IMR-90 (cell line): ENCODE measurements around the gene GNAI2. TPM values are rescaled to one million over a fixed set of nuclear protein-coding genes. Genes with fewer than 3 reads are reported as not detected.

Source experiments
- ATAC-seq: fragments of 200-7000 bp; cut with Tn5 transposase; 2 replicates; pipeline ENCODE4 v1.9.1; 2020; ENCODE audit warnings: low read depth, mild to moderate bottlenecking, moderate library complexity
- BruUV-seq: library from RNA; stranded (reverse); fragments of 400-500 nt; replicated peaks from 2 replicates; lab custom pipeline; 2021; lab: Mats Ljungman, UMichigan
- CTCF ChIA-PET: fragments of 300-600 bp; formaldehyde crosslinking; extraction: SDS; loops from one replicate; lab custom pipeline; 2021; ENCODE audit warnings: antibody characterized with exemption; lab: Yijun Ruan, JAX
- POLR2A ChIA-PET: fragments of 300-600 bp; sonication (Branson Sonifier 250); formaldehyde crosslinking; loops from one replicate; lab custom pipeline; 2022; ENCODE audit warnings: antibody characterized with exemption; ENCODE audit not compliant: unreplicated experiment; lab: Charles Lee
- DNase-seq: peaks from one replicate; pipeline ENCODE4 v3.0.0; 2013
- H2AFZ ChIP-seq: replicated peaks from 2 replicates; pipeline ENCODE3; 2013; ENCODE audit warnings: low read length, mild to moderate bottlenecking; ENCODE audit not compliant: poor library complexity
- H2AK5ac ChIP-seq: 2 replicates; pipeline ENCODE4 v1.6.1; 2013; ENCODE audit warnings: low read depth, low read length, inconsistent platforms
- H2AK9ac ChIP-seq: replicated peaks from 2 replicates; pipeline ENCODE3; 2013; ENCODE audit warnings: mild to moderate bottlenecking, low read depth, low read length, moderate library complexity; ENCODE audit not compliant: poor library complexity
- H2BK120ac ChIP-seq: 2 replicates; pipeline ENCODE4 v1.6.1; 2013; ENCODE audit warnings: low read depth, low read length, inconsistent platforms
- H2BK15ac ChIP-seq: 3 replicates; pipeline ENCODE4 v1.6.1; 2013; ENCODE audit warnings: low read depth, low read length, inconsistent platforms
- H2BK20ac ChIP-seq: 2 replicates; pipeline ENCODE4 v1.6.1; 2013; ENCODE audit warnings: low read depth, mild to moderate bottlenecking, inconsistent platforms, low read length, moderate library complexity
- H2BK5ac ChIP-seq: 2 replicates; pipeline ENCODE4 v1.6.1; 2013; ENCODE audit warnings: mild to moderate bottlenecking, low read depth, low read length, inconsistent platforms; ENCODE audit not compliant: poor library complexity, severe bottlenecking
- H3K14ac ChIP-seq: replicated peaks from 2 replicates; pipeline ENCODE4 v1.6.1; 2013; ENCODE audit warnings: low read depth, low read length, inconsistent platforms
- H3K18ac ChIP-seq: 2 replicates; pipeline ENCODE4 v1.6.1; 2013; ENCODE audit warnings: low read depth, low read length, control low read depth
- H3K23ac ChIP-seq: 2 replicates; pipeline ENCODE4 v1.6.1; 2013; ENCODE audit warnings: low read depth, low read length, inconsistent platforms
- H3K27ac ChIP-seq: 2 replicates; pipeline ENCODE4 v1.5.1; 2013; ENCODE audit warnings: mild to moderate bottlenecking, control low read depth, low read length; ENCODE audit not compliant: insufficient read depth
- H3K27me3 ChIP-seq: 2 replicates; pipeline ENCODE4 v1.6.1; 2013; ENCODE audit warnings: low read length; ENCODE audit not compliant: control insufficient read depth, insufficient read depth
- H3K36me3 ChIP-seq: 2 replicates; pipeline ENCODE4 v1.6.1; 2013; ENCODE audit warnings: low read length, mixed read lengths; ENCODE audit not compliant: control insufficient read depth, insufficient read depth
- H3K4ac ChIP-seq: 2 replicates; pipeline ENCODE4 v1.6.1; 2013; ENCODE audit warnings: low read depth, low read length, inconsistent platforms
- H3K4me1 ChIP-seq: 2 replicates; pipeline ENCODE4 v1.6.1; 2013; ENCODE audit warnings: low read length, mixed read lengths; ENCODE audit not compliant: control insufficient read depth, insufficient read depth
- H3K4me2 ChIP-seq: 2 replicates; pipeline ENCODE4 v1.6.1; 2013; ENCODE audit warnings: low read depth, mild to moderate bottlenecking, control low read depth, low read length, moderate library complexity
- H3K4me3 ChIP-seq: 2 replicates; pipeline ENCODE4 v1.5.1; 2013; ENCODE audit warnings: low read depth, mild to moderate bottlenecking, control low read depth, low read length, moderate library complexity; ENCODE audit not compliant: insufficient read depth
- H3K56ac ChIP-seq: 2 replicates; pipeline ENCODE4 v1.6.1; 2013; ENCODE audit warnings: low read length, inconsistent platforms; ENCODE audit not compliant: insufficient read depth; ENCODE audit errors: extremely low read depth
- H3K79me1 ChIP-seq, 2 experiments: 2 replicates each; pipeline ENCODE4 v1.6.1; 2013; ENCODE audit warnings: low read length in 2 of 2, inconsistent platforms in 1 of 2, low read depth in 1 of 2
- H3K9ac ChIP-seq: 2 replicates; pipeline ENCODE4 v1.6.1; 2013; ENCODE audit warnings: low read depth, low read length, control low read depth
- H3K9me1 ChIP-seq: 2 replicates; pipeline ENCODE4 v1.6.1; 2013; ENCODE audit warnings: low read length, inconsistent platforms; ENCODE audit not compliant: insufficient read depth
- H3K9me3 ChIP-seq: 2 replicates; pipeline ENCODE4 v1.6.1; 2013; ENCODE audit warnings: low read length; ENCODE audit not compliant: control insufficient read depth, insufficient read depth
- H4K20me1 ChIP-seq: 2 replicates; pipeline ENCODE4 v1.6.1; 2013; ENCODE audit warnings: low read length, inconsistent platforms; ENCODE audit not compliant: insufficient read depth
- H4K5ac ChIP-seq: 2 replicates; pipeline ENCODE4 v1.6.1; 2013; ENCODE audit warnings: mild to moderate bottlenecking, low read depth, low read length, control low read depth
- H4K8ac ChIP-seq, 2 experiments: 2 replicates each; pipeline ENCODE4 v1.6.1; 2013; ENCODE audit warnings: low read depth in 2 of 2, low read length in 2 of 2, control low read depth in 1 of 2, inconsistent platforms in 1 of 2
- H4K91ac ChIP-seq: 2 replicates; pipeline ENCODE4 v1.6.1; 2013; ENCODE audit warnings: low read depth, low read length, inconsistent platforms; ENCODE audit not compliant: insufficient read depth
- BHLHE40 ChIP-seq: fragments of 150-350 bp; IDR thresholded peaks from 2 replicates; pipeline ENCODE4 v1.6.1; 2016; ENCODE audit warnings: mild to moderate bottlenecking, low read depth, low read length
- CHD1 ChIP-seq: IDR thresholded peaks from 2 replicates; pipeline ENCODE4 v1.6.1; 2012; ENCODE audit warnings: low read depth, low read length, improper control_type of control experiment
- FOS ChIP-seq: fragments of 150-350 bp; IDR thresholded peaks from 2 replicates; pipeline ENCODE4 v1.6.1; 2016; ENCODE audit warnings: low read depth, low read length
- MAFK ChIP-seq: IDR thresholded peaks from 2 replicates; pipeline ENCODE4 v1.6.1; 2012; ENCODE audit warnings: low read depth, low read length, improper control_type of control experiment
- MAZ ChIP-seq: IDR thresholded peaks from 2 replicates; pipeline ENCODE4 v1.6.1; 2012; ENCODE audit warnings: low read depth, mild to moderate bottlenecking, low read length, improper control_type of control experiment, moderate library complexity, borderline replicate concordance
- MXI1 ChIP-seq: IDR thresholded peaks from 2 replicates; pipeline ENCODE4 v1.6.1; 2012; ENCODE audit warnings: low read depth, mild to moderate bottlenecking, low read length, moderate library complexity, borderline replicate concordance
- NFE2L2 ChIP-seq: fragments of 150-350 bp; IDR thresholded peaks from 2 replicates; pipeline ENCODE4 v1.6.1; 2016; ENCODE audit warnings: low read depth, mild to moderate bottlenecking, low read length
- POLR2A ChIP-seq: IDR thresholded peaks from 2 replicates; pipeline ENCODE4 v1.6.1; 2012; ENCODE audit warnings: mild to moderate bottlenecking, low read depth, low read length
- RCOR1 ChIP-seq: IDR thresholded peaks from 2 replicates; pipeline ENCODE4 v1.6.1; 2012; ENCODE audit warnings: mild to moderate bottlenecking, low read length, improper control_type of control experiment; ENCODE audit not compliant: insufficient replicate concordance
- RFX5 ChIP-seq: IDR thresholded peaks from 2 replicates; pipeline ENCODE4 v1.8.0; 2012; ENCODE audit warnings: low read depth, mild to moderate bottlenecking, low read length, moderate library complexity
- WGBS, 2 experiments: methylation state at CpG; one replicate each; pipeline versions ENCODE4 v1.1.5 to v1.1.7; 2013; ENCODE audit warnings: missing lambda C conversion rate in 2 of 2; ENCODE audit not compliant: insufficient read length in 1 of 2; ENCODE audit errors: extremely low coverage in 2 of 2; 5-methylcytosine and 5-hydroxymethylcytosine counted together
- dilution Hi-C: fragments of 300-500 bp; cut with HindIII; formaldehyde crosslinking; loops from one replicate; pipeline ENCODE4 v1.14.3; 2018; ENCODE audit warnings: low sequenced_read_pairs; ENCODE audit not compliant: unreplicated experiment
- in situ Hi-C: fragments of 300-500 bp; cut with MboI; formaldehyde crosslinking; loops from 3 replicates; pipeline ENCODE4 v1.14.3; 2019; ENCODE audit warnings: low sequenced_read_pairs, inconsistent platforms, mixed read lengths
- intact Hi-C: fragments of 100-400 bp; cut with micrococcal nuclease; formaldehyde crosslinking; loops from 2 replicates; pipeline ENCODE4 v1.10.0; 2022
- polyA plus RNA-seq, 3 experiments: library from polyadenylated mRNA; depleted of rRNA; stranded (reverse); fragments of >200 nt; gene quantifications; 2 replicates each; pipeline ENCODE4 v1.2.3, GENCODE V29; 2012; ENCODE audit warnings: low replicate concordance in 1 of 3
- total RNA-seq: library from RNA; depleted of rRNA; stranded (reverse); fragments of >200 nt; gene quantifications from 2 replicates; pipeline ENCODE4 v1.2.3, GENCODE V29; 2012
- TF ChIP-seq, protein P1 (sequence below): conservative IDR thresholded peaks from 2 replicates; pipeline ENCODE4 v1.5.1; 2012; ENCODE audit warnings: mild to moderate bottlenecking, low read depth, low read length, improper control_type of control experiment
- TF ChIP-seq, protein P2 (sequence below): fragments of 150-350 bp; IDR thresholded peaks from 2 replicates; pipeline ENCODE4 v1.6.1; 2016; ENCODE audit warnings: low read depth, mild to moderate bottlenecking, low read length, moderate library complexity, borderline replicate concordance
- TF ChIP-seq, protein P3 (sequence below): fragments of 150-350 bp; IDR thresholded peaks from 2 replicates; pipeline ENCODE4 v1.6.1; 2017; ENCODE audit warnings: mild to moderate bottlenecking, antibody characterized with exemption, low read length, low read depth

The GNAI2 gene
- total and polyA plus RNA-seq, 2 of the 4 experiments (the other 2 are of a cell fraction): 867 to 1,079 TPM

DNA sequence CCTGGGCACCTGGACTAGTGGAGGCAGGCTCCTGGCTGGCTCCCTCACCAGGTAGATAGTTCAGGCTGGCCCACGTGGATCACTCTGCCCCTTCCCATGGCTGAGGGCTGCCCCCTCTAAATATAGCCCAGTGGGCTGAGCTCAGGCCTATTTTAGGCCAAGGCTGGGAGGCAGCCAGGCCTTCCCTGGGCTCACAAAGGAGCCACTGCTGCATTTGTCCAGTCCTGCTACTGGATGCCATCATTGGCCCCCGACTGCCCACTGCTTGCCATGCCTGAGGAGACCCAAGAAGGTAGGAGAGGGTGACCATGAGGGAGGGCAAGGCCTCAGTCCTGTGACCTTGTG, 42.8 kb downstream of the GNAI2 start, which contains the start of gene LSMEM2:
Gene LSMEM2, plus strand, starts transcription at position 208 of the 345 bp plus-strand sequence. Its CDS starts 27 bp downstream, at position 235.
- Histone ChIP-seq H2BK15ac (no peak within 1 kb of the TSS), H2AK9ac (peak within 1 kb of the TSS; percentile 88), H3K4me3 (no peak within 1 kb of the TSS), H2BK5ac (no peak within 1 kb of the TSS), H2BK120ac (no peak within 1 kb of the TSS), H2AFZ (no peak within 1 kb of the TSS), H4K91ac (no peak within 1 kb of the TSS), H2BK20ac (no peak within 1 kb of the TSS), H3K9me1 (no peaks in the 10 kb centered on the region), H3K23ac (no peak within 1 kb of the TSS), H4K5ac (no peak within 1 kb of the TSS), H3K36me3 (peaks cover 18% of the 10 kb centered on the region; the same call in 1 of the 2 replicates), H3K79me1 (no peaks in the 10 kb centered on the region), H3K14ac (no peak within 1 kb of the TSS; the same call in 1 of the 2 replicates), H3K4me2 (no peak within 1 kb of the TSS), H3K27me3 (no peaks in the 10 kb centered on the region), H3K9ac (no peak within 1 kb of the TSS), H3K9me3 (no peaks in the 10 kb centered on the region), H3K56ac (no peak within 1 kb of the TSS), H3K18ac (no peak within 1 kb of the TSS), H3K4ac (no peak within 1 kb of the TSS), H3K27ac (no peak within 1 kb of the TSS), H2AK5ac (0 out of 2 replicates have a peak within 1 kb of the TSS, but pooled peaks have one; percentile 5), H3K4me1 (no peaks in the 10 kb centered on the region), H4K20me1 (no peaks in the 10 kb centered on the region), H4K8ac (no peak within 1 kb of the TSS)
- peak; percentile 7; the same call in 1 of the 2 replicates for ATAC-seq
- BruUV-seq: no TSS peak
- intact Hi-C loops: no loop called here
- no CpG with 5 or more reads among the region's 2 CpGs for whole genome bisulfite sequencing, 2 experiments
- in situ Hi-C loops: no loop called here
- TF ChIP-seq BHLHE40 (no peak), MXI1 (no peak), RFX5 (no peak), CHD1 (no peak), MAZ (no peak), FOS (no peak), POLR2A (no peak), RCOR1 (no peak), NFE2L2 (no peak), MAFK (no peak)
- TF ChIP-seq, protein P1, sequence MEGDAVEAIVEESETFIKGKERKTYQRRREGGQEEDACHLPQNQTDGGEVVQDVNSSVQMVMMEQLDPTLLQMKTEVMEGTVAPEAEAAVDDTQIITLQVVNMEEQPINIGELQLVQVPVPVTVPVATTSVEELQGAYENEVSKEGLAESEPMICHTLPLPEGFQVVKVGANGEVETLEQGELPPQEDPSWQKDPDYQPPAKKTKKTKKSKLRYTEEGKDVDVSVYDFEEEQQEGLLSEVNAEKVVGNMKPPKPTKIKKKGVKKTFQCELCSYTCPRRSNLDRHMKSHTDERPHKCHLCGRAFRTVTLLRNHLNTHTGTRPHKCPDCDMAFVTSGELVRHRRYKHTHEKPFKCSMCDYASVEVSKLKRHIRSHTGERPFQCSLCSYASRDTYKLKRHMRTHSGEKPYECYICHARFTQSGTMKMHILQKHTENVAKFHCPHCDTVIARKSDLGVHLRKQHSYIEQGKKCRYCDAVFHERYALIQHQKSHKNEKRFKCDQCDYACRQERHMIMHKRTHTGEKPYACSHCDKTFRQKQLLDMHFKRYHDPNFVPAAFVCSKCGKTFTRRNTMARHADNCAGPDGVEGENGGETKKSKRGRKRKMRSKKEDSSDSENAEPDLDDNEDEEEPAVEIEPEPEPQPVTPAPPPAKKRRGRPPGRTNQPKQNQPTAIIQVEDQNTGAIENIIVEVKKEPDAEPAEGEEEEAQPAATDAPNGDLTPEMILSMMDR: no peak
- TF ChIP-seq, protein P2, sequence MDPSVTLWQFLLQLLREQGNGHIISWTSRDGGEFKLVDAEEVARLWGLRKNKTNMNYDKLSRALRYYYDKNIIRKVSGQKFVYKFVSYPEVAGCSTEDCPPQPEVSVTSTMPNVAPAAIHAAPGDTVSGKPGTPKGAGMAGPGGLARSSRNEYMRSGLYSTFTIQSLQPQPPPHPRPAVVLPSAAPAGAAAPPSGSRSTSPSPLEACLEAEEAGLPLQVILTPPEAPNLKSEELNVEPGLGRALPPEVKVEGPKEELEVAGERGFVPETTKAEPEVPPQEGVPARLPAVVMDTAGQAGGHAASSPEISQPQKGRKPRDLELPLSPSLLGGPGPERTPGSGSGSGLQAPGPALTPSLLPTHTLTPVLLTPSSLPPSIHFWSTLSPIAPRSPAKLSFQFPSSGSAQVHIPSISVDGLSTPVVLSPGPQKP: no peak
- TF ChIP-seq, protein P3, sequence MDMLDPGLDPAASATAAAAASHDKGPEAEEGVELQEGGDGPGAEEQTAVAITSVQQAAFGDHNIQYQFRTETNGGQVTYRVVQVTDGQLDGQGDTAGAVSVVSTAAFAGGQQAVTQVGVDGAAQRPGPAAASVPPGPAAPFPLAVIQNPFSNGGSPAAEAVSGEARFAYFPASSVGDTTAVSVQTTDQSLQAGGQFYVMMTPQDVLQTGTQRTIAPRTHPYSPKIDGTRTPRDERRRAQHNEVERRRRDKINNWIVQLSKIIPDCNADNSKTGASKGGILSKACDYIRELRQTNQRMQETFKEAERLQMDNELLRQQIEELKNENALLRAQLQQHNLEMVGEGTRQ: no peak
- no peak for DNase-seq
- dilution Hi-C loops: no loop called here
- ChIA-PET CTCF (no interaction called here), POLR2A (no interaction called here)
